HEK293T (cell line): ENCODE data around the gene RTP3.

Experiments
- ARNT ChIP-seq: fragments of 450-650 bp; IDR thresholded peaks from 2 replicates; pipeline ENCODE4 v1.6.1; 2017; ENCODE audit warnings: mild to moderate bottlenecking
- ELF4 ChIP-seq: fragments of 450-650 bp; IDR thresholded peaks from 2 replicates; pipeline ENCODE4 v1.6.1; 2017; ENCODE audit warnings: antibody characterized with exemption
- FOXA1 ChIP-seq: fragments of 450-650 bp; IDR thresholded peaks from 2 replicates; pipeline ENCODE4 v1.6.1; 2016; ENCODE audit warnings: mild to moderate bottlenecking
- FOXK2 ChIP-seq: fragments of 450-650 bp; IDR thresholded peaks from 2 replicates; pipeline ENCODE4 v1.6.1; 2016; ENCODE audit warnings: mild to moderate bottlenecking
- FOXM1 ChIP-seq: fragments of 450-650 bp; IDR thresholded peaks from 2 replicates; pipeline ENCODE4 v1.6.1; 2017; ENCODE audit warnings: mild to moderate bottlenecking, borderline replicate concordance
- HDGF ChIP-seq: fragments of 450-650 bp; IDR thresholded peaks from 2 replicates; pipeline ENCODE4 v1.6.1; 2017; ENCODE audit warnings: antibody characterized with exemption, borderline replicate concordance
- L3MBTL2 ChIP-seq: fragments of 450-650 bp; conservative IDR thresholded peaks from 2 replicates; pipeline ENCODE4 v1.6.1; 2016; ENCODE audit warnings: mild to moderate bottlenecking
- SP1 ChIP-seq: fragments of 450-650 bp; IDR thresholded peaks from 2 replicates; pipeline ENCODE4 v1.6.1; 2017
- SUZ12 ChIP-seq: fragments of 450-650 bp; IDR thresholded peaks from 2 replicates; pipeline ENCODE4 v1.6.1; 2016; ENCODE audit warnings: mild to moderate bottlenecking
- TARDBP ChIP-seq: fragments of 450-650 bp; IDR thresholded peaks from 2 replicates; pipeline ENCODE4 v1.6.1; 2016
- ZNF384 ChIP-seq: fragments of 450-650 bp; IDR thresholded peaks from 2 replicates; pipeline ENCODE4 v1.6.1; 2016
- TF ChIP-seq, protein P1 (sequence below): fragments of 450-650 bp; IDR thresholded peaks from 2 replicates; pipeline ENCODE4 v1.6.1; 2016

DNA sequence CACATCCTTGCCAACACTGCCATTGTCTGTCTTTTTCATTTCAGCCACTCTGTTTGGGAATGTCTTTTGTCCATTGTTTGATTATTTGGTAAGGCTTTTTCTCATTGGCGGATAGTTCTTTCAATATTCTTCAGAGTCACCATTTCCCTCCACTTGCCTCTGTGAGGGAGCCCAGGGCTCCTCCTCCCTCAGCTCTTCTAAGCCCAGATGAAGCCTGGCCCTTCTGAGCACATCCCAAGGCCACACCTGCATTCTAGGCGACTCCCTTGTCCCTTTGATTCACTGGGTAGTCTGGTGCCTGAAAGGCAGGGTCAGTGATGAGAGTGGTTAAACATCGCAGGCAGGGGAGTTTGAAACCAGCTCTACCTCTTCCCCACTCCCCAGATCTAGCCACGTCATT is 20.6 kb upstream of the RTP3 start:
- TF ChIP-seq HDGF, result no peak
- no peak for TF ChIP-seq TARDBP
- no peak for TF ChIP-seq L3MBTL2
- TF ChIP-seq FOXA1, result no peak
- TF ChIP-seq ELF4, result no peak
- TF ChIP-seq SUZ12, result no peak
- no peak for TF ChIP-seq ZNF384
- no peak for TF ChIP-seq SP1
- no peak for TF ChIP-seq FOXK2
- no peak for TF ChIP-seq FOXM1
- TF ChIP-seq ARNT, result no peak
- TF ChIP-seq, protein P1, sequence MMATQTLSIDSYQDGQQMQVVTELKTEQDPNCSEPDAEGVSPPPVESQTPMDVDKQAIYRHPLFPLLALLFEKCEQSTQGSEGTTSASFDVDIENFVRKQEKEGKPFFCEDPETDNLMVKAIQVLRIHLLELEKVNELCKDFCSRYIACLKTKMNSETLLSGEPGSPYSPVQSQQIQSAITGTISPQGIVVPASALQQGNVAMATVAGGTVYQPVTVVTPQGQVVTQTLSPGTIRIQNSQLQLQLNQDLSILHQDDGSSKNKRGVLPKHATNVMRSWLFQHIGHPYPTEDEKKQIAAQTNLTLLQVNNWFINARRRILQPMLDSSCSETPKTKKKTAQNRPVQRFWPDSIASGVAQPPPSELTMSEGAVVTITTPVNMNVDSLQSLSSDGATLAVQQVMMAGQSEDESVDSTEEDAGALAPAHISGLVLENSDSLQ, result no peak
